Tibial nerve (tissue), 3 donors: ENCODE data around the gene LRRTM1.

Source experiments
- POLR2A ChIP-seq, 2 donors: fragments of 450-650 bp; IDR thresholded peaks; one replicate each; pipeline ENCODE4 v1.6.1; 2017; ENCODE audit warnings: antibody characterized with exemption in 2 of 2, mild to moderate bottlenecking in 2 of 2, moderate library complexity in 2 of 2
- TF ChIP-seq, protein P1 (sequence below), 5 experiments: fragments of 200-600 bp in 3 of 5; fragments of 450-650 bp in 2 of 5; sonication (generic) in 3 of 5; IDR thresholded peaks; one replicate each; pipeline ENCODE4 v1.5.1; 2016 to 2019; ENCODE audit warnings: antibody characterized with exemption in 5 of 5, mild to moderate bottlenecking in 3 of 5, moderate library complexity in 2 of 5

DNA sequence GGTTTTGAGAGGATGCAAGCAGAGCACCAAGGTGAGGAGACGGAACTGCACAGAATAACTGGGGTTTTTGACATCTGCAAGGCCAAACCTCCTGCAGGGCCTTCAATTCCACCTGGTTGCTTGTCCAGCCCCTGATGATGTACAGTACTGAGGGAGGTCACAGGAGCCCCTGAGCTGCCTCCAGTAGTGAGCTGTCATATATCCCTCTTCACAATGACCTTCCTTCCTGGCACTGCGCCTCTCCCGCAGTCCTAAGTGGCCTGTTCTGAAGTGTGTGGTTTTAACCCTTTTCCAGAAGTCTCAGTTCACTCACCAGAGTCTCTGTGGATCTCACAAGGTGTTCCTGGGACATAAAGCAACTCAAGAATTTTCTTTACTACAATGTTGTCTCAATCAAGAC, 45.3 kb downstream of the LRRTM1 start:
- TF ChIP-seq, protein P1, sequence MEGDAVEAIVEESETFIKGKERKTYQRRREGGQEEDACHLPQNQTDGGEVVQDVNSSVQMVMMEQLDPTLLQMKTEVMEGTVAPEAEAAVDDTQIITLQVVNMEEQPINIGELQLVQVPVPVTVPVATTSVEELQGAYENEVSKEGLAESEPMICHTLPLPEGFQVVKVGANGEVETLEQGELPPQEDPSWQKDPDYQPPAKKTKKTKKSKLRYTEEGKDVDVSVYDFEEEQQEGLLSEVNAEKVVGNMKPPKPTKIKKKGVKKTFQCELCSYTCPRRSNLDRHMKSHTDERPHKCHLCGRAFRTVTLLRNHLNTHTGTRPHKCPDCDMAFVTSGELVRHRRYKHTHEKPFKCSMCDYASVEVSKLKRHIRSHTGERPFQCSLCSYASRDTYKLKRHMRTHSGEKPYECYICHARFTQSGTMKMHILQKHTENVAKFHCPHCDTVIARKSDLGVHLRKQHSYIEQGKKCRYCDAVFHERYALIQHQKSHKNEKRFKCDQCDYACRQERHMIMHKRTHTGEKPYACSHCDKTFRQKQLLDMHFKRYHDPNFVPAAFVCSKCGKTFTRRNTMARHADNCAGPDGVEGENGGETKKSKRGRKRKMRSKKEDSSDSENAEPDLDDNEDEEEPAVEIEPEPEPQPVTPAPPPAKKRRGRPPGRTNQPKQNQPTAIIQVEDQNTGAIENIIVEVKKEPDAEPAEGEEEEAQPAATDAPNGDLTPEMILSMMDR (IDR thresholded peaks at IDR 0.05) = no peak
- TF ChIP-seq POLR2A (IDR thresholded peaks at IDR 0.05) = no peak
